Liver (tissue), 9 donors: ENCODE data around the gene ADAM19. TPM values are rescaled to one million over a fixed set of nuclear protein-coding genes. Genes with fewer than 3 reads are reported as not detected.

Experiments
- DNase-seq: peaks from one replicate; pipeline ENCODE4 v3.0.0-alpha.2; 2017; ENCODE audit warnings: low spot score
- H3K27ac ChIP-seq, 2 donors: one replicate each; pipeline ENCODE4 v1.7.0; 2013; ENCODE audit warnings: inconsistent platforms in 2 of 2, low read length in 2 of 2, control low read depth in 1 of 2, low read depth in 1 of 2, mild to moderate bottlenecking in 1 of 2
- H3K27me3 ChIP-seq, 4 donors: one replicate each; pipeline versions ENCODE4 v1.6.1 to v1.7.0; 2013; ENCODE audit warnings: low read length in 3 of 4, inconsistent platforms in 1 of 4, mild to moderate bottlenecking in 1 of 4, moderate library complexity in 1 of 4; ENCODE audit not compliant: control insufficient read depth in 4 of 4, insufficient read depth in 4 of 4
- H3K36me3 ChIP-seq, 4 donors: one replicate each; pipeline versions ENCODE4 v1.6.1 to v1.7.0; 2013; ENCODE audit warnings: low read length in 3 of 4, mild to moderate bottlenecking in 3 of 4, low read depth in 1 of 4, moderate library complexity in 1 of 4; ENCODE audit not compliant: control insufficient read depth in 4 of 4, insufficient read depth in 3 of 4
- H3K4me1 ChIP-seq, 4 donors: one replicate each; pipeline versions ENCODE4 v1.6.1 to v1.7.0; 2013; ENCODE audit warnings: low read length in 3 of 4, mild to moderate bottlenecking in 3 of 4, moderate library complexity in 1 of 4; ENCODE audit not compliant: control insufficient read depth in 4 of 4, insufficient read depth in 4 of 4
- H3K4me3 ChIP-seq, 3 donors: one replicate each; pipeline versions ENCODE4 v1.6.1 to v1.7.0; 2013; ENCODE audit warnings: low read length in 3 of 3, control low read depth in 1 of 3, low read depth in 1 of 3, mild to moderate bottlenecking in 1 of 3
- H3K9ac ChIP-seq, 2 donors: one replicate each; pipeline ENCODE4 v1.7.0; 2013; ENCODE audit warnings: low read length in 2 of 2, mild to moderate bottlenecking in 2 of 2, moderate library complexity in 2 of 2, control low read depth in 1 of 2, low read depth in 1 of 2
- H3K9me3 ChIP-seq, 4 donors: one replicate each; pipeline versions ENCODE4 v1.6.1 to v1.7.0; 2013; ENCODE audit warnings: low read length in 3 of 4; ENCODE audit not compliant: control insufficient read depth in 4 of 4
- EGR1 ChIP-seq, 2 donors: IDR thresholded peaks; 2 replicates each; pipeline ENCODE4 v1.6.1; 2016 to 2018; ENCODE audit warnings: antibody characterized with exemption in 2 of 2, low read depth in 2 of 2
- FOXA1 ChIP-seq: IDR thresholded peaks from 2 replicates; pipeline ENCODE4 v1.6.1; 2016; ENCODE audit warnings: antibody characterized with exemption
- FOXA2 ChIP-seq: IDR thresholded peaks from 2 replicates; pipeline ENCODE4 v1.6.1; 2016; ENCODE audit warnings: antibody characterized with exemption
- GABPA ChIP-seq, 2 donors: IDR thresholded peaks in 1 of 2; conservative IDR thresholded peaks in 1 of 2; 2 replicates each; pipeline ENCODE4 v1.6.1; 2016; ENCODE audit warnings: antibody characterized with exemption in 2 of 2, mild to moderate bottlenecking in 1 of 2, moderate library complexity in 1 of 2
- HNF4A ChIP-seq, 2 donors: conservative IDR thresholded peaks; 2 replicates each; pipeline ENCODE4 v1.6.1; 2016; ENCODE audit warnings: antibody characterized with exemption in 2 of 2, mild to moderate bottlenecking in 2 of 2
- HNF4G ChIP-seq: IDR thresholded peaks from 2 replicates; pipeline ENCODE4 v1.6.1; 2016; ENCODE audit warnings: antibody characterized with exemption
- JUND ChIP-seq, 2 donors: IDR thresholded peaks; 2 replicates each; pipeline ENCODE4 v1.6.1; 2016; ENCODE audit warnings: antibody characterized with exemption in 2 of 2
- RAD21 ChIP-seq, 2 donors: IDR thresholded peaks; 2 replicates each; pipeline ENCODE4 v1.6.1; 2016; ENCODE audit warnings: antibody characterized with exemption in 2 of 2, mild to moderate bottlenecking in 2 of 2
- RXRA ChIP-seq, 2 donors: IDR thresholded peaks; 2 replicates each; pipeline ENCODE4 v1.6.1; 2017 to 2018; ENCODE audit warnings: antibody characterized with exemption in 2 of 2, mild to moderate bottlenecking in 1 of 2
- SP1 ChIP-seq: IDR thresholded peaks from 2 replicates; pipeline ENCODE4 v1.6.1; 2018; ENCODE audit warnings: antibody characterized with exemption, mild to moderate bottlenecking
- TAF1 ChIP-seq: conservative IDR thresholded peaks from 2 replicates; pipeline ENCODE4 v1.6.1; 2016; ENCODE audit warnings: antibody characterized with exemption, mild to moderate bottlenecking
- YY1 ChIP-seq: IDR thresholded peaks from 2 replicates; pipeline ENCODE4 v1.6.1; 2016; ENCODE audit warnings: antibody characterized with exemption, mild to moderate bottlenecking
- WGBS: extraction: QIAGEN DNeasy Blood & Tissue Kit; methylation state at CpG from one replicate; pipeline ENCODE4 v1.1.7; 2013; 5-methylcytosine and 5-hydroxymethylcytosine counted together
- polyA plus RNA-seq, 2 donors: library from polyadenylated mRNA; stranded (reverse) in 1 of 2; unstranded in 1 of 2; fragments of 200-250 nt in 1 of 2; fragments of >200 nt in 1 of 2; fragmentation: Nextera tagmentation in 1 of 2; extraction: Ambion mirVana in 1 of 2; gene quantifications; one replicate each; pipeline versions ENCODE4 v1.2.1 to v1.2.3, GENCODE V29; 2013 to 2015
- total RNA-seq, 2 donors: library from RNA; depleted of rRNA; stranded (reverse); fragments of >200 nt; gene quantifications; one replicate each; pipeline ENCODE4 v1.2.3, GENCODE V29; 2014
- TF ChIP-seq, protein P1 (sequence below): fragments of 150-350 bp; IDR thresholded peaks from 2 replicates; pipeline ENCODE4 v1.5.1; 2017; ENCODE audit warnings: improper control_type of control experiment, low read depth, low read length; ENCODE audit not compliant: missing input control
- TF ChIP-seq, protein P2 (sequence below): IDR thresholded peaks from 2 replicates; pipeline ENCODE4 v1.6.1; 2016; ENCODE audit warnings: antibody characterized with exemption
- TF ChIP-seq, protein P3 (sequence below): IDR thresholded peaks from 2 replicates; pipeline ENCODE4 v1.6.1; 2016; ENCODE audit warnings: antibody characterized with exemption
- TF ChIP-seq, protein P4 (sequence below): IDR thresholded peaks from 2 replicates; pipeline ENCODE4 v1.6.1; 2016; ENCODE audit warnings: antibody characterized with exemption
- TF ChIP-seq, protein P5 (sequence below): IDR thresholded peaks from 2 replicates; pipeline ENCODE4 v1.6.1; 2016; ENCODE audit warnings: antibody characterized with exemption, mild to moderate bottlenecking
- donor health status: healthy.
- donor health status: healthy.
- donor health status: healthy.
- donor health status: healthy.
- donor health status: healthy.

ADAM19 gene
- total and polyA plus RNA-seq, 4 donors, result 2.4 to 7.1 (median 2.9) TPM

DNA sequence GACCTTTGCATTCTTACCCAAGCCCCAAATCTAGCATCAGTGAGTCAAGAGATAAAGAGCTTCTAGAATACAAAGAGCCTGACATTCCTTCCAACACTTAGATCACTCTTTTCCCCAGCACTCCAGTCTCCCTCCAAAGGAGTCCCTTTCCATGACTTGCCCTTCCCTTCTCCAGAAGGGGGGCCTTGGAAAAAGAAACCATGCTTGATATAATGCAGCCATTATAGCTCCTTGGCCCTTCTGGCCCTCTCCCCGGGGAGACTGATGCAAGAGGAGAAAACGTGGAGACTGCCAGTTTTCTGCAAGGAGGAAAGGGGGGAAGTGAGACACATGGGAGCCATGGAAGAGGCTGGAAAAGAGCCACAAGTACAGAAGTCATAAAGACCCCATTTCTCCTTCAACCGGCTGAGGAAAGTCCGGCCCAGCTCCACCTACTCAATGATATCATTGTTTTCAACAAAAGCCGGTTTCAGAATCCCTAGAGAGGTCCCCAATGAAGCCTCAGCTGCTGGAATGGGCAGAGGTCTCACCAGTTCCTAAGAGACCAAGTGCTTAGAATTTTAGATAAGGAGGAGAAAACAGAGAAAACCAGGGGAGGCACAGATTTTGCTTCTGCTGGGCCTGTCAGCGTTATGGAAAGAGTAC is 29.0 kb downstream of the ADAM19 start (continued):
- TF ChIP-seq, protein P1, sequence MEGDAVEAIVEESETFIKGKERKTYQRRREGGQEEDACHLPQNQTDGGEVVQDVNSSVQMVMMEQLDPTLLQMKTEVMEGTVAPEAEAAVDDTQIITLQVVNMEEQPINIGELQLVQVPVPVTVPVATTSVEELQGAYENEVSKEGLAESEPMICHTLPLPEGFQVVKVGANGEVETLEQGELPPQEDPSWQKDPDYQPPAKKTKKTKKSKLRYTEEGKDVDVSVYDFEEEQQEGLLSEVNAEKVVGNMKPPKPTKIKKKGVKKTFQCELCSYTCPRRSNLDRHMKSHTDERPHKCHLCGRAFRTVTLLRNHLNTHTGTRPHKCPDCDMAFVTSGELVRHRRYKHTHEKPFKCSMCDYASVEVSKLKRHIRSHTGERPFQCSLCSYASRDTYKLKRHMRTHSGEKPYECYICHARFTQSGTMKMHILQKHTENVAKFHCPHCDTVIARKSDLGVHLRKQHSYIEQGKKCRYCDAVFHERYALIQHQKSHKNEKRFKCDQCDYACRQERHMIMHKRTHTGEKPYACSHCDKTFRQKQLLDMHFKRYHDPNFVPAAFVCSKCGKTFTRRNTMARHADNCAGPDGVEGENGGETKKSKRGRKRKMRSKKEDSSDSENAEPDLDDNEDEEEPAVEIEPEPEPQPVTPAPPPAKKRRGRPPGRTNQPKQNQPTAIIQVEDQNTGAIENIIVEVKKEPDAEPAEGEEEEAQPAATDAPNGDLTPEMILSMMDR, result no peak
- TF ChIP-seq FOXA2 (no peak), FOXA1 (no peak), SP1 (no peak)
- TF ChIP-seq, protein P2, sequence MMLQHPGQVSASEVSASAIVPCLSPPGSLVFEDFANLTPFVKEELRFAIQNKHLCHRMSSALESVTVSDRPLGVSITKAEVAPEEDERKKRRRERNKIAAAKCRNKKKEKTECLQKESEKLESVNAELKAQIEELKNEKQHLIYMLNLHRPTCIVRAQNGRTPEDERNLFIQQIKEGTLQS, result no peak

DNA sequence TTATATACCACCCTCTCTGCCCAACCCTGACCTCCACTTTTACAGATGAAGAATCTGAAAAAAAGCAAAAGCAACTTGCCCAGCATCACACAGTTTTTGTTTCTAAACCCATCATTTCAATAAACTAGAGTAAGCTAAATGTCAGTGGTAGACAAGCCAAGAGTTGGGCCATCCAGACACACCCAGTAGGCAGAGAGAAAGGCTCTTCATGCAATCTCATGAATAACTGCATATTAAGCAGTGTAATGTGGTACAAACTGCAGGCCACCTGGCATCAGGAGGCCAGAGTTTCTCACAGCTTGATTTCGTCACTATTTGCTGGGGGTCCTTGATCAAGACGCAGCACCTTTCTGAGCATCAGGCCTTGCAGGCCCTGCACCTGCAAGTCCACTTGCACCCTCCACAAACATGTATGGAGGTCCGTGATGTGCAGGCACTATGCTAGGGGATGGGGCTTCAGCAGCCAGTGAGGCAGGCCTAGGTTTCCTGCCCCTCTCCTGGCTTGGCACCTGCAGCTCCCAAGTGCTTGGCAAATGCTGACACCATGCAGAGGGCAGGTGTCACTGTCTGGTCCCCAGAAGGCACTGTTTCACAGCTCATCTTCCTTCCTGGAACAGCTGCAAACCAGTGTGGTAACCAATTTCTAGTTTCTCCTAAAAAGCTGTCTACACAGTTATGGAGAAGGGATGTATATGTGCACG is 29.8 kb downstream of the ADAM19 start:
- TF ChIP-seq HNF4A (conservative IDR thresholded peaks at IDR 0.05) (no peak), YY1 (no peak), RXRA (IDR thresholded peaks at IDR 0.05) (no peak), GABPA (IDR thresholded peaks at IDR 0.05 in 1 of 2, conservative IDR thresholded peaks at IDR 0.05 in 1 of 2) (no peak), EGR1 (IDR thresholded peaks at IDR 0.05; ENCODE audit: low read depth in 2 of 2) (no peak), HNF4G (no peak), FOXA2 (no peak), RAD21 (IDR thresholded peaks at IDR 0.05) (no peak), TAF1 (no peak), JUND (IDR thresholded peaks at IDR 0.05) (no peak), SP1 (no peak)
- TF ChIP-seq, protein P2, result no peak
- TF ChIP-seq, protein P3, sequence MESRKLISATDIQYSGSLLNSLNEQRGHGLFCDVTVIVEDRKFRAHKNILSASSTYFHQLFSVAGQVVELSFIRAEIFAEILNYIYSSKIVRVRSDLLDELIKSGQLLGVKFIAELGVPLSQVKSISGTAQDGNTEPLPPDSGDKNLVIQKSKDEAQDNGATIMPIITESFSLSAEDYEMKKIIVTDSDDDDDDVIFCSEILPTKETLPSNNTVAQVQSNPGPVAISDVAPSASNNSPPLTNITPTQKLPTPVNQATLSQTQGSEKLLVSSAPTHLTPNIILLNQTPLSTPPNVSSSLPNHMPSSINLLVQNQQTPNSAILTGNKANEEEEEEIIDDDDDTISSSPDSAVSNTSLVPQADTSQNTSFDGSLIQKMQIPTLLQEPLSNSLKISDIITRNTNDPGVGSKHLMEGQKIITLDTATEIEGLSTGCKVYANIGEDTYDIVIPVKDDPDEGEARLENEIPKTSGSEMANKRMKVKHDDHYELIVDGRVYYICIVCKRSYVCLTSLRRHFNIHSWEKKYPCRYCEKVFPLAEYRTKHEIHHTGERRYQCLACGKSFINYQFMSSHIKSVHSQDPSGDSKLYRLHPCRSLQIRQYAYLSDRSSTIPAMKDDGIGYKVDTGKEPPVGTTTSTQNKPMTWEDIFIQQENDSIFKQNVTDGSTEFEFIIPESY, result no peak
- TF ChIP-seq, protein P1, result no peak
- TF ChIP-seq, protein P4, sequence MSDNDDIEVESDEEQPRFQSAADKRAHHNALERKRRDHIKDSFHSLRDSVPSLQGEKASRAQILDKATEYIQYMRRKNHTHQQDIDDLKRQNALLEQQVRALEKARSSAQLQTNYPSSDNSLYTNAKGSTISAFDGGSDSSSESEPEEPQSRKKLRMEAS, result no peak
- TF ChIP-seq, protein P5, sequence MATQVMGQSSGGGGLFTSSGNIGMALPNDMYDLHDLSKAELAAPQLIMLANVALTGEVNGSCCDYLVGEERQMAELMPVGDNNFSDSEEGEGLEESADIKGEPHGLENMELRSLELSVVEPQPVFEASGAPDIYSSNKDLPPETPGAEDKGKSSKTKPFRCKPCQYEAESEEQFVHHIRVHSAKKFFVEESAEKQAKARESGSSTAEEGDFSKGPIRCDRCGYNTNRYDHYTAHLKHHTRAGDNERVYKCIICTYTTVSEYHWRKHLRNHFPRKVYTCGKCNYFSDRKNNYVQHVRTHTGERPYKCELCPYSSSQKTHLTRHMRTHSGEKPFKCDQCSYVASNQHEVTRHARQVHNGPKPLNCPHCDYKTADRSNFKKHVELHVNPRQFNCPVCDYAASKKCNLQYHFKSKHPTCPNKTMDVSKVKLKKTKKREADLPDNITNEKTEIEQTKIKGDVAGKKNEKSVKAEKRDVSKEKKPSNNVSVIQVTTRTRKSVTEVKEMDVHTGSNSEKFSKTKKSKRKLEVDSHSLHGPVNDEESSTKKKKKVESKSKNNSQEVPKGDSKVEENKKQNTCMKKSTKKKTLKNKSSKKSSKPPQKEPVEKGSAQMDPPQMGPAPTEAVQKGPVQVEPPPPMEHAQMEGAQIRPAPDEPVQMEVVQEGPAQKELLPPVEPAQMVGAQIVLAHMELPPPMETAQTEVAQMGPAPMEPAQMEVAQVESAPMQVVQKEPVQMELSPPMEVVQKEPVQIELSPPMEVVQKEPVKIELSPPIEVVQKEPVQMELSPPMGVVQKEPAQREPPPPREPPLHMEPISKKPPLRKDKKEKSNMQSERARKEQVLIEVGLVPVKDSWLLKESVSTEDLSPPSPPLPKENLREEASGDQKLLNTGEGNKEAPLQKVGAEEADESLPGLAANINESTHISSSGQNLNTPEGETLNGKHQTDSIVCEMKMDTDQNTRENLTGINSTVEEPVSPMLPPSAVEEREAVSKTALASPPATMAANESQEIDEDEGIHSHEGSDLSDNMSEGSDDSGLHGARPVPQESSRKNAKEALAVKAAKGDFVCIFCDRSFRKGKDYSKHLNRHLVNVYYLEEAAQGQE, result no peak

More for the DNA sequence above, 29.8 kb downstream of the ADAM19 start:
- DNase-seq, result no peak
- Histone ChIP-seq H3K4me3 (no peak overlapping the region), H3K27me3 (no peaks in the 10 kb centered on the region), H3K9ac (no peak overlapping the region), H3K27ac (no peak overlapping the region), H3K4me1 (peaks cover 16 to 28% (median 22%) of the 10 kb centered on the region in 4 donors), H3K9me3 (no peaks in the 10 kb centered on the region), H3K36me3 (no peaks in the 10 kb centered on the region)
- 97% methylated on average over 4 of the region's 4 CpGs for WGBS
